ENCODE results near the gene TMEM9. TPM values are rescaled to one million over a fixed set of nuclear protein-coding genes. Genes with fewer than 3 reads are reported as not detected.

Gene TMEM9
- total and polyA plus RNA-seq, 10 of the 15 experiments (the other 5 are each of a cell fraction or from before 2014, with no cell fraction given), result 7.2 to 46.1 (median 17.3) TPM

DNA sequence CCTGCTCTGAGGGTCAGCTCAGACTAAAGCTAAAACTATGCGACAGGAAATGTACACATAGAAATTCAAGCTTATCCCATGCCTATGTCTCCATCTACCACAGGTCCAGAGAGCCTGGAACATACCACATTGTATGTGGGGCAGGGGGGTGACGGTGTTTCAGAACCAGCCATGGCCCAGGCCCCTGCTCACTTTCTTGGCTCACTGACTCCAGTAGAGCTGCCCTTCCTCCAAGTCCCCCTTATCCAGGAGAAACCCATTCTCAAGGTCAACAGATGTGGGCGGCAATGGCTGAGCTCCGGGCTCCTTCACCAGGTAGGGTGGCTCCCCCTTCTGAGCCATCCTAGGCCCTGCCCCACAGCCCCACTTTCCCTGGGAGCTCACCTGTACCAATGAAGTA is 63.0 kb downstream of the TMEM9 start:
- ChIA-PET CTCF (interaction anchor here (1.2 to 1.4 kb wide), 2 partner anchors 26 to 111 kb away, joined by 3 to 5 read pairs; no protein-coding TSS in a partner anchor), SMC1A (ENCODE audit: uncharacterized antibody, unreplicated experiment) (no interaction called here), POLR2A (interaction anchor here (0.8 kb wide), 1 partner anchor 40 kb away, joined by 3 read pairs; no protein-coding TSS in a partner anchor), RAD21 (ENCODE audit: unreplicated experiment) (interaction anchor here (1.0 kb wide), 1 partner anchor 120 kb away, joined by 3 read pairs; no protein-coding TSS in a partner anchor)
- in situ Hi-C loops (cut with MboI), result no loop called here
- Histone ChIP-seq H3K4me3 (no peak overlapping the region), H3K9ac (ENCODE audit: control insufficient read depth, insufficient read depth, low read length) (no peak overlapping the region), H3K27me3 (replicated peaks in 1 of 2; ENCODE audit: control insufficient read depth in 2 of 2, insufficient read depth in 2 of 2, low read length in 1 of 2) (peaks cover 0 to 2% of the 10 kb centered on the region in 2 experiments; a peak in 3 of 4 replicates), H3K79me2 (ENCODE audit: control insufficient read depth, insufficient read depth, low read length) (no peaks in the 10 kb centered on the region), H2AFZ (ENCODE audit: control insufficient read depth, low read depth, low read length) (no peak overlapping the region), H3K36me3 (ENCODE audit: control insufficient read depth in 2 of 2, insufficient read depth in 2 of 2, low read length in 1 of 2) (no peaks in the 10 kb centered on the region), H3K9me3 (replicated peaks; ENCODE audit: control insufficient read depth, insufficient read depth, low read length) (no peaks in the 10 kb centered on the region), H4K20me1 (ENCODE audit: control insufficient read depth, insufficient read depth) (no peaks in the 10 kb centered on the region), H3K4me2 (ENCODE audit: control insufficient read depth, insufficient read depth) (no peak overlapping the region), H3K27ac (ENCODE audit: control insufficient read depth, insufficient read depth) (no peak overlapping the region), H3K4me1 (ENCODE audit: control insufficient read depth, insufficient read depth, low read length) (no peaks in the 10 kb centered on the region; the same call in 1 of the 2 replicates)
- WGBS (ENCODE audit: insufficient coverage, insufficient replicate concordance, low lambda C conversion rate, missing lambda C conversion rate), result 35% methylated on average over 4 of the region's 4 CpGs
- no TSS peak for BruUV-seq (replicated peaks)
- ATAC-seq (no peak), DNase-seq (ENCODE audit: low read depth, low spot score) (no peak), FAIRE-seq (no peak)
- intact Hi-C loops (cut with micrococcal nuclease; ENCODE audit: unreplicated experiment), result no loop called here
- no peak for TF ChIP-seq CHD4 (IDR thresholded peaks at IDR 0.05)
- TF ChIP-seq CHD2 (IDR thresholded peaks at IDR 0.05; ENCODE audit: borderline replicate concordance, low read depth, low read length), result no peak
- TF ChIP-seq, protein P1, sequence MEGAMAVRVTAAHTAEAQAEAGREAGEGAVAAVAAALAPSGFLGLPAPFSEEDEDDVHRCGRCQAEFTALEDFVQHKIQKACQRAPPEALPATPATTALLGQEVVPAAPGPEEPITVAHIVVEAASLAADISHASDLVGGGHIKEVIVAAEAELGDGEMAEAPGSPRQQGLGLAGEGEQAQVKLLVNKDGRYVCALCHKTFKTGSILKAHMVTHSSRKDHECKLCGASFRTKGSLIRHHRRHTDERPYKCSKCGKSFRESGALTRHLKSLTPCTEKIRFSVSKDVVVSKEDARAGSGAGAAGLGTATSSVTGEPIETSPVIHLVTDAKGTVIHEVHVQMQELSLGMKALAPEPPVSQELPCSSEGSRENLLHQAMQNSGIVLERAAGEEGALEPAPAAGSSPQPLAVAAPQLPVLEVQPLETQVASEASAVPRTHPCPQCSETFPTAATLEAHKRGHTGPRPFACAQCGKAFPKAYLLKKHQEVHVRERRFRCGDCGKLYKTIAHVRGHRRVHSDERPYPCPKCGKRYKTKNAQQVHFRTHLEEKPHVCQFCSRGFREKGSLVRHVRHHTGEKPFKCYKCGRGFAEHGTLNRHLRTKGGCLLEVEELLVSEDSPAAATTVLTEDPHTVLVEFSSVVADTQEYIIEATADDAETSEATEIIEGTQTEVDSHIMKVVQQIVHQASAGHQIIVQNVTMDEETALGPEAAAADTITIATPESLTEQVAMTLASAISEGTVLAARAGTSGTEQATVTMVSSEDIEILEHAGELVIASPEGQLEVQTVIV (IDR thresholded peaks at IDR 0.05; ENCODE audit: borderline replicate concordance, partially characterized antibody), result no peak
- TF ChIP-seq, protein P2, sequence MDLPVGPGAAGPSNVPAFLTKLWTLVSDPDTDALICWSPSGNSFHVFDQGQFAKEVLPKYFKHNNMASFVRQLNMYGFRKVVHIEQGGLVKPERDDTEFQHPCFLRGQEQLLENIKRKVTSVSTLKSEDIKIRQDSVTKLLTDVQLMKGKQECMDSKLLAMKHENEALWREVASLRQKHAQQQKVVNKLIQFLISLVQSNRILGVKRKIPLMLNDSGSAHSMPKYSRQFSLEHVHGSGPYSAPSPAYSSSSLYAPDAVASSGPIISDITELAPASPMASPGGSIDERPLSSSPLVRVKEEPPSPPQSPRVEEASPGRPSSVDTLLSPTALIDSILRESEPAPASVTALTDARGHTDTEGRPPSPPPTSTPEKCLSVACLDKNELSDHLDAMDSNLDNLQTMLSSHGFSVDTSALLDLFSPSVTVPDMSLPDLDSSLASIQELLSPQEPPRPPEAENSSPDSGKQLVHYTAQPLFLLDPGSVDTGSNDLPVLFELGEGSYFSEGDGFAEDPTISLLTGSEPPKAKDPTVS (IDR thresholded peaks at IDR 0.05; ENCODE audit: low read depth, low read length), result no peak
- TF ChIP-seq NFIC (IDR thresholded peaks at IDR 0.05; ENCODE audit: low read depth, low read length), result no peak
- TF ChIP-seq POLR2AphosphoS2 (IDR thresholded peaks at IDR 0.05; ENCODE audit: low read depth, low read length), result no peak
- TF ChIP-seq, protein P3, sequence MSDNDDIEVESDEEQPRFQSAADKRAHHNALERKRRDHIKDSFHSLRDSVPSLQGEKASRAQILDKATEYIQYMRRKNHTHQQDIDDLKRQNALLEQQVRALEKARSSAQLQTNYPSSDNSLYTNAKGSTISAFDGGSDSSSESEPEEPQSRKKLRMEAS (IDR thresholded peaks at IDR 0.05; ENCODE audit: low read depth, low read length), result no peak
- TF ChIP-seq GABPA (IDR thresholded peaks at IDR 0.05; ENCODE audit: low read depth), result no peak
- no peak for TF ChIP-seq YY1 (IDR thresholded peaks at IDR 0.05; ENCODE audit: low read depth, low read length)
- TF ChIP-seq IKZF2 (IDR thresholded peaks at IDR 0.05), result no peak
- no peak for TF ChIP-seq TCF3 (IDR thresholded peaks at IDR 0.05; ENCODE audit: borderline replicate concordance, insufficient read depth, low read depth, low read length)
- TF ChIP-seq, protein P4, sequence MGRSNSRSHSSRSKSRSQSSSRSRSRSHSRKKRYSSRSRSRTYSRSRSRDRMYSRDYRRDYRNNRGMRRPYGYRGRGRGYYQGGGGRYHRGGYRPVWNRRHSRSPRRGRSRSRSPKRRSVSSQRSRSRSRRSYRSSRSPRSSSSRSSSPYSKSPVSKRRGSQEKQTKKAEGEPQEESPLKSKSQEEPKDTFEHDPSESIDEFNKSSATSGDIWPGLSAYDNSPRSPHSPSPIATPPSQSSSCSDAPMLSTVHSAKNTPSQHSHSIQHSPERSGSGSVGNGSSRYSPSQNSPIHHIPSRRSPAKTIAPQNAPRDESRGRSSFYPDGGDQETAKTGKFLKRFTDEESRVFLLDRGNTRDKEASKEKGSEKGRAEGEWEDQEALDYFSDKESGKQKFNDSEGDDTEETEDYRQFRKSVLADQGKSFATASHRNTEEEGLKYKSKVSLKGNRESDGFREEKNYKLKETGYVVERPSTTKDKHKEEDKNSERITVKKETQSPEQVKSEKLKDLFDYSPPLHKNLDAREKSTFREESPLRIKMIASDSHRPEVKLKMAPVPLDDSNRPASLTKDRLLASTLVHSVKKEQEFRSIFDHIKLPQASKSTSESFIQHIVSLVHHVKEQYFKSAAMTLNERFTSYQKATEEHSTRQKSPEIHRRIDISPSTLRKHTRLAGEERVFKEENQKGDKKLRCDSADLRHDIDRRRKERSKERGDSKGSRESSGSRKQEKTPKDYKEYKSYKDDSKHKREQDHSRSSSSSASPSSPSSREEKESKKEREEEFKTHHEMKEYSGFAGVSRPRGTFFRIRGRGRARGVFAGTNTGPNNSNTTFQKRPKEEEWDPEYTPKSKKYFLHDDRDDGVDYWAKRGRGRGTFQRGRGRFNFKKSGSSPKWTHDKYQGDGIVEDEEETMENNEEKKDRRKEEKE (IDR thresholded peaks at IDR 0.05), result no peak

All from GM12878 (cell line).